HEK293 (cell line): ENCODE measurements around the gene WDR72.
"Not testable (repeated sequence)": the region's sequence is repeated elsewhere in the genome, so short reads cannot be mapped to it uniquely, and the experiment has no call there.

Source experiments
- CTCF ChIP-seq: fragments of 450-650 bp; formaldehyde crosslinking; IDR thresholded peaks from 2 replicates; pipeline ENCODE4 v1.5.1; 2016; ENCODE audit warnings: missing biosample characterization, missing genetic modification characterization
- HOXA7 ChIP-seq: sonication (generic); formaldehyde crosslinking; IDR thresholded peaks from 2 replicates; pipeline ENCODE4 v1.8.1; 2022; ENCODE audit warnings: missing genetic modification reagents, borderline replicate concordance
- MZF1 ChIP-seq: fragments of 450-650 bp; formaldehyde crosslinking; IDR thresholded peaks from 2 replicates; pipeline ENCODE4 v1.5.1; 2017; ENCODE audit warnings: missing biosample characterization, missing genetic modification characterization, borderline replicate concordance
- YY1 ChIP-seq: fragments of 450-650 bp; formaldehyde crosslinking; IDR thresholded peaks from 2 replicates; pipeline ENCODE4 v1.5.1; 2018; ENCODE audit warnings: missing biosample characterization, missing genetic modification characterization
- TF ChIP-seq, protein P1 (sequence below): fragments of 450-650 bp; formaldehyde crosslinking; IDR thresholded peaks from 2 replicates; pipeline ENCODE4 v1.5.1; 2017; ENCODE audit warnings: missing biosample characterization, missing genetic modification characterization

DNA sequence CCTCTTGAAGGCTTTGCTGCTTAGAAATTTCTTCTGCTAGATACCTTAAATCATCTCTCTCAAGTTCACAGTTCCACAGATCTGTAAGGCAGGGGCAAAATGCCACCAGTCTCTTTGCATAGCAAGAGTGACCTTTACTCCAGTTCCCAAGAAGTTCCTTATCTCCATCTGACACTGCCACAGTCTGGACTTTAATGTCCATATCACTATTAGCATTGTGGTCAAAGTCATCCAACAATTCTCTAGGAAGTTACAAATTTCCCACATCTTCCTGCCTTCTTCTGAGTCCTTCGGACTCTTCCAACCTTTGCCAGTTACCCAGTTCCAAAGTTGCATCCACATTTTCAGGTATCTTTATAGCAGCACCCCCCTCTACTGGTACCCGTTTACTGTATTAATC, 25.8 kb upstream of the WDR72 start:
- TF ChIP-seq CTCF (tag by site-specific recombination); HOXA7 (CRISPR knock-in tag); YY1; MZF1: not testable (repeated sequence)
- TF ChIP-seq, protein P1, sequence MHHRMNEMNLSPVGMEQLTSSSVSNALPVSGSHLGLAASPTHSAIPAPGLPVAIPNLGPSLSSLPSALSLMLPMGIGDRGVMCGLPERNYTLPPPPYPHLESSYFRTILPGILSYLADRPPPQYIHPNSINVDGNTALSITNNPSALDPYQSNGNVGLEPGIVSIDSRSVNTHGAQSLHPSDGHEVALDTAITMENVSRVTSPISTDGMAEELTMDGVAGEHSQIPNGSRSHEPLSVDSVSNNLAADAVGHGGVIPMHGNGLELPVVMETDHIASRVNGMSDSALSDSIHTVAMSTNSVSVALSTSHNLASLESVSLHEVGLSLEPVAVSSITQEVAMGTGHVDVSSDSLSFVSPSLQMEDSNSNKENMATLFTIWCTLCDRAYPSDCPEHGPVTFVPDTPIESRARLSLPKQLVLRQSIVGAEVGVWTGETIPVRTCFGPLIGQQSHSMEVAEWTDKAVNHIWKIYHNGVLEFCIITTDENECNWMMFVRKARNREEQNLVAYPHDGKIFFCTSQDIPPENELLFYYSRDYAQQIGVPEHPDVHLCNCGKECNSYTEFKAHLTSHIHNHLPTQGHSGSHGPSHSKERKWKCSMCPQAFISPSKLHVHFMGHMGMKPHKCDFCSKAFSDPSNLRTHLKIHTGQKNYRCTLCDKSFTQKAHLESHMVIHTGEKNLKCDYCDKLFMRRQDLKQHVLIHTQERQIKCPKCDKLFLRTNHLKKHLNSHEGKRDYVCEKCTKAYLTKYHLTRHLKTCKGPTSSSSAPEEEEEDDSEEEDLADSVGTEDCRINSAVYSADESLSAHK (tag by site-specific recombination), result not testable (repeated sequence)
